Duodenal mucosa (tissue), 2 donors: Measurements from ENCODE around the gene GLIPR1.
"Not testable (repeated sequence)": the region's sequence is repeated elsewhere in the genome, so short reads cannot be mapped to it uniquely, and the experiment has no call there.

Experiments
- H3K27ac ChIP-seq: one replicate; pipeline ENCODE4 v1.7.0; 2013; ENCODE audit warnings: low read depth, low read length
- H3K27me3 ChIP-seq, 2 donors: one replicate each; pipeline ENCODE4 v1.7.0; 2013; ENCODE audit warnings: low read length in 2 of 2, control low read depth in 1 of 2; ENCODE audit not compliant: insufficient read depth in 2 of 2, control insufficient read depth in 1 of 2
- H3K36me3 ChIP-seq, 2 donors: one replicate each; pipeline ENCODE4 v1.7.0; 2013; ENCODE audit warnings: low read length in 2 of 2, control low read depth in 1 of 2; ENCODE audit not compliant: insufficient read depth in 2 of 2, control insufficient read depth in 1 of 2
- H3K4me1 ChIP-seq, 2 donors: one replicate each; pipeline ENCODE4 v1.7.0; 2013; ENCODE audit warnings: low read length in 2 of 2, control low read depth in 1 of 2; ENCODE audit not compliant: insufficient read depth in 2 of 2, control insufficient read depth in 1 of 2
- H3K4me3 ChIP-seq, 2 donors: one replicate each; pipeline ENCODE4 v1.7.0; 2013; ENCODE audit warnings: low read length in 2 of 2, low read depth in 1 of 2
- H3K9ac ChIP-seq, 2 donors: one replicate each; pipeline ENCODE4 v1.7.0; 2013; ENCODE audit warnings: low read length in 2 of 2, low read depth in 1 of 2
- H3K9me3 ChIP-seq, 2 donors: one replicate each; pipeline ENCODE4 v1.7.0; 2013; ENCODE audit warnings: low read length in 2 of 2, control low read depth in 1 of 2; ENCODE audit not compliant: control insufficient read depth in 1 of 2

The GLIPR1 gene

GRCh38 chr12:75480469-75480949 is at the start of gene GLIPR1:
Gene GLIPR1 (plus strand): TSS chr12:75480755. CDS start chr12:75480881, 126 bp downstream.
- Histone ChIP-seq H3K27ac (peak within 1 kb of the TSS; percentile 55), H3K27me3 (no peaks in the 10 kb centered on the region), H3K9me3 (no peaks in the 10 kb centered on the region), H3K4me3 (peak within 1 kb of the TSS; percentile 67 to 68), H3K4me1 (peaks cover 0 to 6% of the 10 kb centered on the region in 2 donors), H3K9ac (peak within 1 kb of the TSS; percentile 39 to 60), H3K36me3 (no peaks in the 10 kb centered on the region)

GRCh38 chr12:75432924-75433323 is 47.6 kb upstream of the GLIPR1 start:
- Histone ChIP-seq H3K4me1 (no peaks in the 10 kb centered on the region), H3K4me3 (no peak overlapping the region), H3K36me3 (no peaks in the 10 kb centered on the region), H3K9ac (no peak overlapping the region), H3K9me3 (peaks cover 0 to 15% of the 10 kb centered on the region in 2 donors), H3K27ac (no peak overlapping the region), H3K27me3 (no peaks in the 10 kb centered on the region)

GRCh38 chr12:75437564-75437963 is 43.0 kb upstream of the GLIPR1 start:
- Histone ChIP-seq H3K4me3 (no peak overlapping the region), H3K36me3 (no peaks in the 10 kb centered on the region), H3K27me3 (no peaks in the 10 kb centered on the region), H3K4me1 (no peaks in the 10 kb centered on the region), H3K9me3 (peaks cover 0 to 8% of the 10 kb centered on the region in 2 donors), H3K9ac (no peak overlapping the region), H3K27ac (no peak overlapping the region)

GRCh38 chr12:75438059-75438754 is 42.3 kb upstream of the GLIPR1 start:
- H3K9ac ChIP-seq: no peak overlapping the region
- H3K27me3 ChIP-seq: no peaks in the 10 kb centered on the region
- H3K4me3 ChIP-seq: no peak overlapping the region
- peaks cover 0 to 5% of the 10 kb centered on the region in 2 donors for H3K4me1 ChIP-seq
- no peaks in the 10 kb centered on the region for H3K36me3 ChIP-seq
- no peak overlapping the region for H3K27ac ChIP-seq
- peaks cover 0 to 8% of the 10 kb centered on the region in 2 donors for H3K9me3 ChIP-seq

GRCh38 chr12:75439048-75439447 is 41.5 kb upstream of the GLIPR1 start:
- Histone ChIP-seq H3K4me1 (peaks cover 0 to 5% of the 10 kb centered on the region in 2 donors), H3K4me3 (no peak overlapping the region), H3K9ac (no peak overlapping the region), H3K27me3 (no peaks in the 10 kb centered on the region), H3K9me3 (peaks cover 0 to 8% of the 10 kb centered on the region in 2 donors), H3K27ac (no peak overlapping the region), H3K36me3 (no peaks in the 10 kb centered on the region)

GRCh38 chr12:75439930-75440329 is 40.6 kb upstream of the GLIPR1 start:
- no peak overlapping the region for H3K9ac ChIP-seq
- H3K9me3 ChIP-seq: peaks cover 0 to 4% of the 10 kb centered on the region in 2 donors
- no peaks in the 10 kb centered on the region for H3K36me3 ChIP-seq
- no peaks in the 10 kb centered on the region for H3K27me3 ChIP-seq
- no peak overlapping the region for H3K27ac ChIP-seq
- no peak overlapping the region for H3K4me3 ChIP-seq
- H3K4me1 ChIP-seq: peaks cover 0 to 5% of the 10 kb centered on the region in 2 donors

GRCh38 chr12:75441687-75442449 is 38.7 kb upstream of the GLIPR1 start:
- not testable (repeated sequence) for H3K27ac ChIP-seq, H3K4me1 ChIP-seq

GRCh38 chr12:75442454-75442853 is 38.1 kb upstream of the GLIPR1 start:
- not testable (repeated sequence) for H3K36me3 ChIP-seq, H3K27ac ChIP-seq, H3K9ac ChIP-seq, H3K4me3 ChIP-seq, H3K4me1 ChIP-seq, H3K27me3 ChIP-seq, H3K9me3 ChIP-seq

More at GRCh38 chr12:75441687-75442449, 38.7 kb upstream of the GLIPR1 start:
- H3K36me3 ChIP-seq, H3K9ac ChIP-seq, H3K4me3 ChIP-seq, H3K27me3 ChIP-seq, H3K9me3 ChIP-seq: not testable (repeated sequence)

- H3K36me3 ChIP-seq: no peaks in the 10 kb centered on the region
- peaks cover 0 to 5% of the 10 kb centered on the region in 2 donors for H3K4me1 ChIP-seq
- H3K27me3 ChIP-seq: no peaks in the 10 kb centered on the region
- H3K9ac ChIP-seq: no peak overlapping the region
- H3K9me3 ChIP-seq: no peaks in the 10 kb centered on the region
- no peak overlapping the region for H3K4me3 ChIP-seq
- H3K27ac ChIP-seq: no peak overlapping the region
These were observed 36.8 kb upstream of the GLIPR1 start for GRCh38 chr12:75443709-75444108.

GRCh38 chr12:75444429-75445136 is 36.0 kb upstream of the GLIPR1 start:
- Histone ChIP-seq H3K9me3 (no peaks in the 10 kb centered on the region), H3K9ac (no peak overlapping the region), H3K4me3 (no peak overlapping the region)

More at GRCh38 chr12:75444429-75445136, 36.0 kb upstream of the GLIPR1 start:
- H3K36me3 ChIP-seq: no peaks in the 10 kb centered on the region
- H3K27ac ChIP-seq: no peak overlapping the region
- peaks cover 0 to 5% of the 10 kb centered on the region in 2 donors for H3K4me1 ChIP-seq
- H3K27me3 ChIP-seq: no peaks in the 10 kb centered on the region
